DND-41 (cell line): ENCODE measurements around the gene IL1RAPL2.

Experiments
- EZH2 ChIP-seq: IDR thresholded peaks from 3 replicates; pipeline ENCODE4 v1.6.1; 2012; ENCODE audit warnings: borderline replicate concordance, low read depth, mild to moderate bottlenecking, moderate library complexity, low read length, inconsistent platforms; ENCODE audit not compliant: severe bottlenecking
- TF ChIP-seq, protein P1 (sequence below): IDR thresholded peaks from 2 replicates; pipeline ENCODE4 v1.5.1; 2012; ENCODE audit warnings: borderline replicate concordance, low read length, moderate library complexity, mild to moderate bottlenecking; ENCODE audit not compliant: poor library complexity, severe bottlenecking; ENCODE audit errors: extremely low read depth

DNA sequence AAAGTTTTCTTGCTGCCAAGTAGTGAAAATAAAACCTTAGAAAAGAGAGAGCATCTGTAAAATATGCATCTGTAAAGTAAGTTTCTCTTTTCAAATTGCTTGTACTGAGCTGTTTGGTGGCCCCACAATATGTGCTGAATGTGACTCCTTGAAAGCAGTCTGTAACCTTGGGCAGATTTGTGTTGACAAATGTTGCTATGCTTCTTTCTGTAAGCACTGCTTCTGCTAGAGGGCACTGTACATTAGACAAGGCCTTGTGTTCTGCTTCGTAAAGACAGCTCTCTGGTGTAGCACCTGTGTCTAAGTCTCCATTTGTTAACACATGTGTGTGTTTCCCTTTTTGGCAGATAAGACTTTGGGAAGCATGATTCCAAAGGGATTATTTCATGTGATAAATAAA, 1199.7 kb downstream of the IL1RAPL2 start:
- TF ChIP-seq, protein P1, sequence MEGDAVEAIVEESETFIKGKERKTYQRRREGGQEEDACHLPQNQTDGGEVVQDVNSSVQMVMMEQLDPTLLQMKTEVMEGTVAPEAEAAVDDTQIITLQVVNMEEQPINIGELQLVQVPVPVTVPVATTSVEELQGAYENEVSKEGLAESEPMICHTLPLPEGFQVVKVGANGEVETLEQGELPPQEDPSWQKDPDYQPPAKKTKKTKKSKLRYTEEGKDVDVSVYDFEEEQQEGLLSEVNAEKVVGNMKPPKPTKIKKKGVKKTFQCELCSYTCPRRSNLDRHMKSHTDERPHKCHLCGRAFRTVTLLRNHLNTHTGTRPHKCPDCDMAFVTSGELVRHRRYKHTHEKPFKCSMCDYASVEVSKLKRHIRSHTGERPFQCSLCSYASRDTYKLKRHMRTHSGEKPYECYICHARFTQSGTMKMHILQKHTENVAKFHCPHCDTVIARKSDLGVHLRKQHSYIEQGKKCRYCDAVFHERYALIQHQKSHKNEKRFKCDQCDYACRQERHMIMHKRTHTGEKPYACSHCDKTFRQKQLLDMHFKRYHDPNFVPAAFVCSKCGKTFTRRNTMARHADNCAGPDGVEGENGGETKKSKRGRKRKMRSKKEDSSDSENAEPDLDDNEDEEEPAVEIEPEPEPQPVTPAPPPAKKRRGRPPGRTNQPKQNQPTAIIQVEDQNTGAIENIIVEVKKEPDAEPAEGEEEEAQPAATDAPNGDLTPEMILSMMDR = no peak
- TF ChIP-seq EZH2 = no peak
